MM.1S (cell line): ENCODE results near the gene PAX7.

Experiments
- EZH2 ChIP-seq: fragments of 300-600 bp; sonication (generic); optimal IDR thresholded peaks from 2 replicates; pipeline ENCODE3; 2017; ENCODE audit warnings: low read depth, mild to moderate bottlenecking, antibody characterized with exemption, low read length, mixed read lengths
- TF ChIP-seq, protein P1 (sequence below): fragments of 300-600 bp; sonication (generic); IDR thresholded peaks from 2 replicates; pipeline ENCODE4 v1.5.1; 2016; ENCODE audit warnings: antibody characterized with exemption, low read length, mixed read lengths

DNA sequence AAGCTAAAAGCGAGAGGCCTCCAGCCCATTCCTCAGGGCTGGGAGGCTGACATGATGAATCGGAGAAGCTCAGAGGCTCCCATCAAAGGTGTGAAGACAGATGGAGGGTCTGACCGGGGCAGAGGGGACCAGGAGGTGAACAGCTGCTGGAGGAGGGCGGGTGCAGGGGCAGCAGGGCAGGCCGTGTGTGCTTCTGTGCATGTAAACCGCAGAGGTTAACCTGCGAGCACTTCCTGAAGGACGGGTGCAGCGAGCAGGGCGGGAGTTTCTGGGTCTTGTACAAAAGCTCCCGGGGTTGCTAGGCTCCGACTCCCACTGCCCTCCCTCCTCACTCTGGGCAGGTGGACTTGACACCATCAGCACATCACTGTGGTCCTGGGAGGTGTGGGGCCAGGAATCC is 75.2 kb downstream of the PAX7 start:
- TF ChIP-seq, protein P1, sequence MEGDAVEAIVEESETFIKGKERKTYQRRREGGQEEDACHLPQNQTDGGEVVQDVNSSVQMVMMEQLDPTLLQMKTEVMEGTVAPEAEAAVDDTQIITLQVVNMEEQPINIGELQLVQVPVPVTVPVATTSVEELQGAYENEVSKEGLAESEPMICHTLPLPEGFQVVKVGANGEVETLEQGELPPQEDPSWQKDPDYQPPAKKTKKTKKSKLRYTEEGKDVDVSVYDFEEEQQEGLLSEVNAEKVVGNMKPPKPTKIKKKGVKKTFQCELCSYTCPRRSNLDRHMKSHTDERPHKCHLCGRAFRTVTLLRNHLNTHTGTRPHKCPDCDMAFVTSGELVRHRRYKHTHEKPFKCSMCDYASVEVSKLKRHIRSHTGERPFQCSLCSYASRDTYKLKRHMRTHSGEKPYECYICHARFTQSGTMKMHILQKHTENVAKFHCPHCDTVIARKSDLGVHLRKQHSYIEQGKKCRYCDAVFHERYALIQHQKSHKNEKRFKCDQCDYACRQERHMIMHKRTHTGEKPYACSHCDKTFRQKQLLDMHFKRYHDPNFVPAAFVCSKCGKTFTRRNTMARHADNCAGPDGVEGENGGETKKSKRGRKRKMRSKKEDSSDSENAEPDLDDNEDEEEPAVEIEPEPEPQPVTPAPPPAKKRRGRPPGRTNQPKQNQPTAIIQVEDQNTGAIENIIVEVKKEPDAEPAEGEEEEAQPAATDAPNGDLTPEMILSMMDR: no peak
- no peak for TF ChIP-seq EZH2
